ENCODE results near the gene CSNK1E.

The CSNK1E gene

GRCh38 chr22:38244106-38244505 is 73.1 kb downstream of the CSNK1E start:
- no peak for TF ChIP-seq ZFX (IDR thresholded peaks at IDR 0.05)
- TF ChIP-seq CTCF (conservative IDR thresholded peaks at IDR 0.05): no peak
- no peak overlapping the region for H3K27ac ChIP-seq

- no peak overlapping the region for H3K27ac ChIP-seq
- TF ChIP-seq ZFX (IDR thresholded peaks at IDR 0.05): no peak
- TF ChIP-seq CTCF (conservative IDR thresholded peaks at IDR 0.05): no peak
These were observed 74.0 kb downstream of the CSNK1E start for GRCh38 chr22:38243007-38243765.

GRCh38 chr22:38240734-38241252 is 76.4 kb downstream of the CSNK1E start:
- TF ChIP-seq ZFX (IDR thresholded peaks at IDR 0.05) (no peak), CTCF (conservative IDR thresholded peaks at IDR 0.05) (no peak)
- H3K27ac ChIP-seq: peak overlapping the region; percentile 61
